Measurements from ENCODE around the gene MTCL1. TPM values are rescaled to one million over a fixed set of nuclear protein-coding genes. Genes with fewer than 3 reads are reported as not detected.

The MTCL1 gene
- total RNA-seq = under 1 TPM; 0.14 to 0.43 TPM

- Mint-ChIP-seq H3K36me3 (no peaks in the 10 kb centered on the region), H3K27ac (no peak within 1 kb of the TSS), H3K27me3 (peaks cover 67% of the 10 kb centered on the region), H3K4me3 (peak within 1 kb of the TSS; percentile 83), H3K9me3 (no peaks in the 10 kb centered on the region), H3K4me1 (peaks cover 12% of the 10 kb centered on the region)
- peak; percentile 48 for DNase-seq
Observed at GRCh38 chr18:8705238-8705960, at the start of gene MTCL1. TSS of gene MTCL1 (plus strand) at chr18:8705556. CDS start at chr18:8705661, 105 bp downstream.

- Mint-ChIP-seq H3K27ac (no peak overlapping the region), H3K9me3 (no peaks in the 10 kb centered on the region), H3K4me1 (peaks cover 3% of the 10 kb centered on the region), H3K4me3 (no peak overlapping the region), H3K27me3 (peaks cover 8% of the 10 kb centered on the region), H3K36me3 (no peaks in the 10 kb centered on the region)
- DNase-seq = no peak
Observed at GRCh38 chr18:8656232-8656631, 49.1 kb upstream of the MTCL1 start.

GRCh38 chr18:8657050-8657820, 48.1 kb upstream of the MTCL1 start:
- no peaks in the 10 kb centered on the region for H3K9me3 Mint-ChIP-seq
- H3K36me3 Mint-ChIP-seq = no peaks in the 10 kb centered on the region
- no peak for DNase-seq
- H3K27me3 Mint-ChIP-seq = peaks cover 11% of the 10 kb centered on the region
- peaks cover 5% of the 10 kb centered on the region for H3K4me1 Mint-ChIP-seq
- H3K4me3 Mint-ChIP-seq = no peak overlapping the region
- no peak overlapping the region for H3K27ac Mint-ChIP-seq

GRCh38 chr18:8657873-8658470, 47.4 kb upstream of the MTCL1 start:
- peaks cover 5% of the 10 kb centered on the region for H3K4me1 Mint-ChIP-seq
- no peaks in the 10 kb centered on the region for H3K9me3 Mint-ChIP-seq
- peaks cover 15% of the 10 kb centered on the region for H3K27me3 Mint-ChIP-seq
- H3K36me3 Mint-ChIP-seq = no peaks in the 10 kb centered on the region
- no peak overlapping the region for H3K27ac Mint-ChIP-seq
- H3K4me3 Mint-ChIP-seq = no peak overlapping the region
- DNase-seq = no peak

GRCh38 chr18:8658858-8659485, 46.4 kb upstream of the MTCL1 start:
- peaks cover 5% of the 10 kb centered on the region for H3K4me1 Mint-ChIP-seq
- no peaks in the 10 kb centered on the region for H3K36me3 Mint-ChIP-seq
- no peaks in the 10 kb centered on the region for H3K9me3 Mint-ChIP-seq
- no peak overlapping the region for H3K27ac Mint-ChIP-seq
- no peak overlapping the region for H3K4me3 Mint-ChIP-seq
- peaks cover 7% of the 10 kb centered on the region for H3K27me3 Mint-ChIP-seq
- no peak for DNase-seq

GRCh38 chr18:8659609-8660242, 45.6 kb upstream of the MTCL1 start:
- H3K4me1 Mint-ChIP-seq = peaks cover 5% of the 10 kb centered on the region
- peaks cover 7% of the 10 kb centered on the region for H3K27me3 Mint-ChIP-seq
- no peaks in the 10 kb centered on the region for H3K36me3 Mint-ChIP-seq
- H3K27ac Mint-ChIP-seq = no peak overlapping the region
- DNase-seq = no peak
- H3K9me3 Mint-ChIP-seq = no peaks in the 10 kb centered on the region
- no peak overlapping the region for H3K4me3 Mint-ChIP-seq

DNA sequence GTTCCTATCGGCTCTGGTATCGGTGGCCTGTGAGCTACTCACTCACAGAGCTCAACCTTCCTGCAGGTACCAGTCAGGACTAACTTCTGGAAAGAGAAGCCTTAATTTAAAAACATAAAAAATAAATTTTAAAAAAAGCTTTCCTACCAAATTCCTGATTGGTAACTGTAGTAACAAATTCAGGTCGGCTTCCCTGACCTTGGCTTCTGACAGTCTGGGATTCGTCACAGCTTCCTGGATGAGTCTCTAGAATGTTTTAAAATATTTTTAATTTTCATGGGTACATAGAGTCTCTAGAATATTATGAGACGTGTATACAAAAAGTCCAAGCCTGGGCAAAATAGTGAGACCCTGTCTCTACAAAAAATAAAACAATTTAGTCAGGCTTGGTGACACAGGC, 45.0 kb upstream of the MTCL1 start:
- peaks cover 2% of the 10 kb centered on the region for H3K9me3 Mint-ChIP-seq
- peaks cover 7% of the 10 kb centered on the region for H3K27me3 Mint-ChIP-seq
- no peak for DNase-seq
- peaks cover 8% of the 10 kb centered on the region for H3K4me1 Mint-ChIP-seq
- no peak overlapping the region for H3K4me3 Mint-ChIP-seq
- H3K27ac Mint-ChIP-seq = no peak overlapping the region
- no peaks in the 10 kb centered on the region for H3K36me3 Mint-ChIP-seq

DNA sequence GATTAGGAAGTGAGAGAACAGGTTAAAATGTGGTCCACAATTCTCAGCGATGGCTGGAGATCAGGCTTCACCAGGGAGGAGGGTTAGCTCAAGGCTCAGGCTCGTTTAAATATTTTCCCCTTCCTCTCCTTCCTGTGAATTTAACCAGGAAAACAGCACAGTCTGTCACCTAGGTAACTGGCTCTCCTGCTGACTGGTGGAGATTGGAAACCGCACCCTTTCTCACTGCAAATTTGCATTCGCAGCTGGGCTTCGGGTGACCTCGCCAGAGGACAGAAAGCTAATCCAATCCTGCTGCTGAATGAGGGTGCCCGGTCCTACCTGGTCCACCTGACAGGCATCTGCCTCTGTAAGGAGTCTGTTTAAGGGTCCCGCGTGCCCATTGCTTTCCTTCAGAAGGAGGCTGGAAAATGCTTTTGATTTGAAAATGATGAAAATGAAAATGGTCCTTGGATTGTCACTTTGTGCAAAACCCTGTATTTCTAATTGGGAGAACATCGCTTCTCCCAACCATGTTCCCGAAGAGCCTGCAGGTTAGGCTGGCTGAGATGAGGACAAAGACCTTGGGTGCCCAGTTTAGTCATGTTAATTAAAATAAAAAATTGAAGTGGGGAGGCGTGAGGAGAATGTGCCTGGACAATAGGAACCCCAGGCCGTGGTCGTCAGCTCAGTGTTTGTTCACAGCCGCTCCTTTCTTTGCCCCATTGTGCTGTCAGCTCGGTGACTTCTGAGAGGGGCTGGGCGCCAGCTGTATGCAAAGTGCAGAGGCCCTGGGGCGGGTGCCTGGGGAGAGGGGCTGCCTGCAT, 43.4 kb upstream of the MTCL1 start:
- Mint-ChIP-seq H3K4me1 (peaks cover 8% of the 10 kb centered on the region), H3K27me3 (peaks cover 7% of the 10 kb centered on the region), H3K27ac (no peak overlapping the region), H3K9me3 (peaks cover 2% of the 10 kb centered on the region), H3K4me3 (no peak overlapping the region), H3K36me3 (no peaks in the 10 kb centered on the region)
- no peak for DNase-seq

DNA sequence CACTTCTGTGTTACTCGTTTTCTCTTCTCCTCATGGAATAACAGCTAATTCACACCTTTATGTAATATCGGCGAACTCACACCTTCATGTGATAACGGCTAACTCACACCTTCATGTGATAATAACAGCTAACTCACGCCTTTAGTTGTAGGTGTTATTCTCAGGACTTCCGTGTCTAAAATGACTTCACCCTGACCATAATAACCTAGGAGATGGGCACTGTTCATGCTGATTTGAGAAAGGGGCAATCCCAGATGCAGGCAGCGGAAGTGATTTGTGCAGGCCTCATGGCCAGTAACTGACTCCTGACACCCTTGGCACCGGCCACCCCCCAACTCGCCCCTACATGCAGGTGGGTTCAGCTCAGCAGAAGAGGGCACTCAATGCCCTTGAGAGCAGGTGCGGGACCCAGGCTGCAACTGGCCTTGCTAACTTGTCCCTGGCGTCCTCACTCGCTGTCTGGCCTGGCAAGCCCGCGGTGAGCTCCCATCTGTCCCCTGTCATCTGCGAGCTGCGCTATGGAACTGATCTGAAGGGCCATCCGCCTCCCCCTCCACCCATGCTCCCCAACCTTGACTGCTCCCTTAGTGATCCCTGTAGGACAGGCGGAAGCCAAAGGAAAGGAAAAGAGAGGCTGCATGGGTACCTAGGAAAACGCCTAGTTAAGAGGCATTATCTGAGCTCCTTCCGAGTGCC, 42.6 kb upstream of the MTCL1 start:
- no peak overlapping the region for H3K4me3 Mint-ChIP-seq
- H3K27ac Mint-ChIP-seq = no peak overlapping the region
- H3K4me1 Mint-ChIP-seq = peaks cover 8% of the 10 kb centered on the region

GRCh38 chr18:8667846-8668245, 37.5 kb upstream of the MTCL1 start:
- no peaks in the 10 kb centered on the region for H3K27me3 Mint-ChIP-seq
- H3K4me3 Mint-ChIP-seq = no peak overlapping the region
- H3K9me3 Mint-ChIP-seq = peaks cover 2% of the 10 kb centered on the region
- H3K27ac Mint-ChIP-seq = no peak overlapping the region
- H3K36me3 Mint-ChIP-seq = no peaks in the 10 kb centered on the region
- no peak for DNase-seq
- H3K4me1 Mint-ChIP-seq = peaks cover 3% of the 10 kb centered on the region

More for the DNA sequence above, 42.6 kb upstream of the MTCL1 start:
- peaks cover 2% of the 10 kb centered on the region for H3K9me3 Mint-ChIP-seq
- H3K27me3 Mint-ChIP-seq = peaks cover 7% of the 10 kb centered on the region
- DNase-seq = no peak
- H3K36me3 Mint-ChIP-seq = no peaks in the 10 kb centered on the region

- H3K27ac Mint-ChIP-seq = no peak overlapping the region
- H3K4me1 Mint-ChIP-seq = peaks cover 3% of the 10 kb centered on the region
- H3K9me3 Mint-ChIP-seq = peaks cover 3% of the 10 kb centered on the region
- no peak overlapping the region for H3K4me3 Mint-ChIP-seq
- no peaks in the 10 kb centered on the region for H3K27me3 Mint-ChIP-seq
- no peak for DNase-seq
- H3K36me3 Mint-ChIP-seq = no peaks in the 10 kb centered on the region
Observed at GRCh38 chr18:8668381-8668780, 37.0 kb upstream of the MTCL1 start.

GRCh38 chr18:8669571-8669970, 35.8 kb upstream of the MTCL1 start:
- DNase-seq = no peak
- Mint-ChIP-seq H3K27ac (no peak overlapping the region), H3K4me1 (peaks cover 6% of the 10 kb centered on the region), H3K27me3 (no peaks in the 10 kb centered on the region), H3K9me3 (peaks cover 8% of the 10 kb centered on the region), H3K36me3 (peaks cover 4% of the 10 kb centered on the region), H3K4me3 (no peak overlapping the region)

DNA sequence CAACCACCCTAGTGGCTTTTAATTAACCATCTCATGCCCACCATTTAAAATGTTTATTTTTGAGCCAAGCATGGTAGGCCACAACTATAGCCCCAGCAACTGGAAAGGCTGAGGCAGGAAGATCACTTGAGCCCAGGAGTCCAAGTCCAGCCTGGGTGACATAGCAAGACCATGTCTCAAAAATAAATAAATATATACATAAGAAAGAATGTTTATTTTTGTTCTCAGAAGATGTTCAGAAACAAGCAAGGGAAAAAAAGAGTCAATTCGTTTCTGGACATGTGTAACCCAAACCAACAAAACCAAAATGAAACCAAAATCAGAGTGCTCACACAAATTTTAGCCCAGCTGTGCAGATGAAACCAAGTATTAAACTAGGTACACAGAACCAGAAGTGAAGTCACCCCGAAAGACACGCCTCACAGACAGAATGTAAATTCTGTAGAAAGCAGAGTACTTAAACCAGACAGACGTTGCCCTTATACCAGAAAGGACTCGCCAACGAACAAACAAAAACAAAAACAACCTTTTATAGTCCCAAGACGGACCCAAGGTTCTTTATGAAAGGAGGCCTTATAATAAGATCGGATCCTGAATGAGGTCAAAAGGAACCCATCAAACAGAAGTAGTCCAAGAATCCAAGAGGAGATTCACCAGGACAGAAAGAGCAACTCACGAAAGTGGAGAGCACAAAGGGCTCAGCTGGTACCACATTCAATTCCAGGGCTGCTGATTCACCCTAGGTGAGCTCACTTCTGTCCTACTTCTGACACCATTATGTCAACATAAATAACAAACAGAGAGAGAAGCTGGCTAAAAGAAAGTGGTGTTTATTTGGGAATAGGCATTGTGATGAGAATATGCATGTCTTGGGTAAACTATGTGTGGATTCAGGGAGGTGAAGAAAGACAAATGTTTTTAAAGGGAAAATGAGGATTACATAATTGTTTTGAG, 31.8 kb upstream of the MTCL1 start:
- Mint-ChIP-seq H3K36me3 (peaks cover 4% of the 10 kb centered on the region), H3K9me3 (peaks cover 7% of the 10 kb centered on the region), H3K27ac (no peak overlapping the region), H3K4me3 (no peak overlapping the region), H3K27me3 (no peaks in the 10 kb centered on the region), H3K4me1 (peaks cover 3% of the 10 kb centered on the region)
- no peak for DNase-seq

Measured in activated naive CD8-positive, alpha-beta T cell treated with anti-CD3 and anti-CD28 coated beads for 36 hours (primary cell).